Skeletal muscle satellite cell (primary cell): ENCODE measurements around the gene RERE.

ENCODE experiments used
- H3K27me3 ChIP-seq: 2 replicates; pipeline ENCODE4 v1.7.0; 2013; ENCODE audit warnings: low read length; ENCODE audit not compliant: control insufficient read depth, insufficient read depth
- H3K36me3 ChIP-seq: 2 replicates; pipeline ENCODE4 v1.7.0; 2013; ENCODE audit warnings: mild to moderate bottlenecking, control low read depth, low read length; ENCODE audit not compliant: insufficient read depth
- H3K4me1 ChIP-seq: 2 replicates; pipeline ENCODE4 v1.7.0; 2013; ENCODE audit warnings: low read length; ENCODE audit not compliant: control insufficient read depth, insufficient read depth
- H3K4me2 ChIP-seq: 2 replicates; pipeline ENCODE4 v1.7.0; 2013; ENCODE audit warnings: mild to moderate bottlenecking, low read length
- H3K4me3 ChIP-seq: 2 replicates; pipeline ENCODE4 v1.7.0; 2013; ENCODE audit warnings: low read length
- H3K9ac ChIP-seq: 2 replicates; pipeline ENCODE4 v1.7.0; 2013; ENCODE audit warnings: mild to moderate bottlenecking, low read depth, low read length, moderate library complexity
- H3K9me3 ChIP-seq: replicated peaks from 2 replicates; pipeline ENCODE4 v1.7.0; 2013; ENCODE audit warnings: mild to moderate bottlenecking, control low read depth, low read length

Gene RERE

DNA sequence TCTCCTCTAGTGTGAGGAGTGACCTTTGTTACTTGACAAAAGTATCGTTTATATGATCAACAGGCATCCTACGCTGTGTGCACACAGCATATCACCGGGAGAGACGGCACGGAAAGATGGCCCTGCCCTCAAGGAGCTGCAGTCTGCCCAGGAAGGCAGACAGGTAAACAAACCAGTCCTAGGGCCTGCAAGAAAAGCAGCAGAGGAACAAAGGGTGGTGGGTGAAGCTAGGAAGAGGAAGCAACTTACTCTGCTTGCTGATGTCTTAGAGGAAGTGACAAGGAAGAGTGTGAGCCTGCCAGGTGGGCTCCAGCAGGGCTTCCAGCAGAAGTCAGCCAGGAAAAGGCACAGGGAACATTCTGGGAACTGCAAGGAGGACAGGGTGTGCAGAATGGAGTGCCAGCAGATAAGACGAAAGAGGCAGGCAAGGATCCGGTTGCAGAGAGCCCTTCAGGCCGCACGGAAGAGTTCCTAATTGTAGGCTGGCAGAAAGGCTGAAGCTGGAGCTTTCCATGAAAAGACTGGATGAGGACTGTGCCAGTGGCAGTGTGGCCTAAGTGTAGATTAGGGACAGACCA, 392.8 kb downstream of the RERE start:
- no peaks in the 10 kb centered on the region for H3K27me3 ChIP-seq
- H3K4me1 ChIP-seq: peaks cover 20% of the 10 kb centered on the region
- H3K4me2 ChIP-seq: peak overlapping the region; percentile 90
- peak overlapping the region; percentile 88 for H3K9ac ChIP-seq
- no peaks in the 10 kb centered on the region for H3K9me3 ChIP-seq
- peak overlapping the region; percentile 75 for H3K4me3 ChIP-seq
- peaks cover 9% of the 10 kb centered on the region for H3K36me3 ChIP-seq

DNA sequence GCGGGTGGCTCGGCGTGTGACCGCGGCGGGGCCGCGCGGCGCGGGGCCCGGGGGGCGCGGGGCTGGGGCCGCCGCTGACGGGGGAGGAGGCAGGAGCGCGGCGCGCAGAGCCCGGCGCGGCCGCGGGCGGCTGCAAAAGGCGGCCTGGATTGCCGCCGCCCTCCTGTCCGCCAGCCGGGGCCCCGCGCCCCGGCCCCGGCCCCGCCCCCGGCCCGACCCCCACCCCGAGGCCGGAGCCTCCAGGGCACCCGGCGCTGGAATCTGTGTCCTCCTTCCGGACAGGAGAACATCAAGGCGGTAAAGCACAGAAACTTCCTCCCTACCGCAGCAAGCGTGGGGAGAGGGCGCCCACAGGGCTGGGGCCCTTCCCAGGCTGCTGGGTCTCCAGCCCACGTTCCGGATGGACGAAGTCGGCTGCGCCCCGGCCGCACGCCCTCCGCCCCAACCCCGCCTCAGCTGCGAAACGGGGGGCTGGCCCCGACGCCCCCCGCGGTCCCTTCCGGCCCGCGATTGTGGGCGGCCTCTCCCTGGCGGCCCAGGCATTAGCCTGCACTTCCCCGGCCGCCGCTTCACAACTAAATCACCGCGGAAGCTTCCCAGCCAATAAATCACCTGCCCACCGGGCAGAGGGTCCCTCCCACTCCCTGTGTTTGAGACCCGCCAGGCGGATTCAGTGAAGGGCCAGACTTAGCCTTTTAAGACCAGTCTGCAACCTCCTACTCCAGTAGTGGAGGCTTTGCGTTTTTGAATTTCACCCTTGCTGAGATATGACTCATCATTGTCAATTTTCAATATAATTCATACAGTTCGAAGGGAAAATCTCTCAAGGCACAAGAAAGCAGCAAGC, 393.5 kb downstream of the RERE start:
- no peaks in the 10 kb centered on the region for H3K9me3 ChIP-seq
- peak overlapping the region; percentile 91 for H3K4me2 ChIP-seq
- H3K4me3 ChIP-seq: peak overlapping the region; percentile 75
- peak overlapping the region; percentile 94 for H3K9ac ChIP-seq
- peaks cover 27% of the 10 kb centered on the region for H3K4me1 ChIP-seq
- no peaks in the 10 kb centered on the region for H3K27me3 ChIP-seq
- H3K36me3 ChIP-seq: peaks cover 13% of the 10 kb centered on the region

DNA sequence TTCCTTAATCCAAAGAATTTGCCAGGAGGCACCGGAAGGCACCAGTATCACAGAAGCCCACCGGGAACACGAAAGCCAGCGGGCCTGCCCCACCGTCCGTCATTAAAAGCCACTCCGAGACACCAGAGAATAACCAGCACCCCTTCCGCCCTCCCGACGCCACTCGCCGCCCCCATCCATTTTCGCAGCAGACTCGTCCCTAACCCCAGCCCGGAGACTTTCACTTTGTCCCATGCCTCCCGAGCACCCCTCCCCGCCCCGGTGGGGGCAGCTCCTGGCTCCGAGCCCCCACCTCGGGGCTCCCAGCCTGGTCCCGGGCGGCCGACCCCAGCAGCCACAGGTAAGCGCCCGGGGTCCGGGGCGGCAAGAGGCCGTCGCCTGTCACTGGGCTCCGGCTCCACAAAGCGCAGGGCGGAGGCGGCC, 394.2 kb downstream of the RERE start:
- peaks cover 19% of the 10 kb centered on the region for H3K36me3 ChIP-seq

GRCh38 chr1:8422510-8423268, 394.8 kb downstream of the RERE start:
- H3K9ac ChIP-seq: peak overlapping the region; percentile 94
- H3K9me3 ChIP-seq: no peaks in the 10 kb centered on the region
- H3K4me2 ChIP-seq: peak overlapping the region; percentile 91
- peaks cover 24% of the 10 kb centered on the region for H3K36me3 ChIP-seq
- peak overlapping the region; percentile 75 for H3K4me3 ChIP-seq
- no peaks in the 10 kb centered on the region for H3K27me3 ChIP-seq
- H3K4me1 ChIP-seq: peaks cover 37% of the 10 kb centered on the region

More for the DNA sequence above, 394.2 kb downstream of the RERE start:
- Histone ChIP-seq H3K4me3 (peak overlapping the region; percentile 75), H3K4me1 (peaks cover 32% of the 10 kb centered on the region), H3K27me3 (no peaks in the 10 kb centered on the region), H3K9me3 (no peaks in the 10 kb centered on the region), H3K9ac (peak overlapping the region; percentile 94), H3K4me2 (peak overlapping the region; percentile 91)

- Histone ChIP-seq H3K36me3 (peaks cover 30% of the 10 kb centered on the region), H3K4me2 (peak overlapping the region; percentile 91), H3K9ac (peak overlapping the region; percentile 94), H3K4me3 (peak overlapping the region; percentile 75), H3K27me3 (no peaks in the 10 kb centered on the region), H3K9me3 (no peaks in the 10 kb centered on the region), H3K4me1 (peaks cover 43% of the 10 kb centered on the region)
Measured at GRCh38 chr1:8421721-8422120, 395.7 kb downstream of the RERE start.

GRCh38 chr1:8420318-8420717, 397.1 kb downstream of the RERE start:
- Histone ChIP-seq H3K4me2 (peak overlapping the region; percentile 91), H3K9ac (peak overlapping the region; percentile 94), H3K9me3 (no peaks in the 10 kb centered on the region), H3K4me1 (peaks cover 48% of the 10 kb centered on the region), H3K36me3 (peaks cover 40% of the 10 kb centered on the region), H3K4me3 (peak overlapping the region; percentile 75), H3K27me3 (no peaks in the 10 kb centered on the region)

- peaks cover 42% of the 10 kb centered on the region for H3K36me3 ChIP-seq
- peaks cover 47% of the 10 kb centered on the region for H3K4me1 ChIP-seq
- peak overlapping the region; percentile 75 for H3K4me3 ChIP-seq
Measured at GRCh38 chr1:8419861-8420260, 397.6 kb downstream of the RERE start.

GRCh38 chr1:8419172-8419571, 398.3 kb downstream of the RERE start:
- Histone ChIP-seq H3K36me3 (peaks cover 44% of the 10 kb centered on the region), H3K9me3 (no peaks in the 10 kb centered on the region), H3K27me3 (no peaks in the 10 kb centered on the region), H3K4me2 (peak overlapping the region; percentile 91), H3K4me1 (peaks cover 40% of the 10 kb centered on the region), H3K4me3 (peak overlapping the region; percentile 75), H3K9ac (peak overlapping the region; percentile 94)

More at GRCh38 chr1:8419861-8420260, 397.6 kb downstream of the RERE start:
- Histone ChIP-seq H3K9me3 (no peaks in the 10 kb centered on the region), H3K4me2 (peak overlapping the region; percentile 91), H3K9ac (peak overlapping the region; percentile 94), H3K27me3 (no peaks in the 10 kb centered on the region)

GRCh38 chr1:8418301-8418700, 399.1 kb downstream of the RERE start:
- H3K4me2 ChIP-seq: no peak overlapping the region
- H3K9ac ChIP-seq: no peak overlapping the region
- H3K9me3 ChIP-seq: no peaks in the 10 kb centered on the region
- peaks cover 39% of the 10 kb centered on the region for H3K4me1 ChIP-seq
- no peaks in the 10 kb centered on the region for H3K27me3 ChIP-seq
- no peak overlapping the region for H3K4me3 ChIP-seq
- peaks cover 50% of the 10 kb centered on the region for H3K36me3 ChIP-seq

DNA sequence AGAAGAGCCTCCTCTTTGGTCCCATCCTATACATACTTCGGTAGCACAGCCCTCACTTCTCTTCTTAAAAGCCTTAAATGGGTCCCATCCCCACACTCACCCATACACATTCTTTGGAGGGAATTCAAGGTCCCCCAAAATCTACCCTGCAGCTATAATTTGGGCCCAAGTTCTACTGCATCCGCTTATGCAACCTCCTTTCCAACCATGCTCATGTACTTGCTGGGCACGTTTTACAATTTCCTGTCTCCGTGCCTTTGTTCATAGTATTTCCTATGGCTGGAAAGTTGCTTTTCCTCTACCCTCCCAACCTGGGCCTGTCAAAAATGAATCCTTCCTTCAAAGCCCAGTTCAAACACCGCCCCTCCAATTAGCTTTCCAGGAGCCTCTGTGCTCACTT, 399.8 kb downstream of the RERE start:
- no peaks in the 10 kb centered on the region for H3K9me3 ChIP-seq
- no peaks in the 10 kb centered on the region for H3K27me3 ChIP-seq
- H3K36me3 ChIP-seq: peaks cover 53% of the 10 kb centered on the region
- no peak overlapping the region for H3K9ac ChIP-seq
- H3K4me3 ChIP-seq: no peak overlapping the region
- peaks cover 43% of the 10 kb centered on the region for H3K4me1 ChIP-seq
- no peak overlapping the region for H3K4me2 ChIP-seq

DNA sequence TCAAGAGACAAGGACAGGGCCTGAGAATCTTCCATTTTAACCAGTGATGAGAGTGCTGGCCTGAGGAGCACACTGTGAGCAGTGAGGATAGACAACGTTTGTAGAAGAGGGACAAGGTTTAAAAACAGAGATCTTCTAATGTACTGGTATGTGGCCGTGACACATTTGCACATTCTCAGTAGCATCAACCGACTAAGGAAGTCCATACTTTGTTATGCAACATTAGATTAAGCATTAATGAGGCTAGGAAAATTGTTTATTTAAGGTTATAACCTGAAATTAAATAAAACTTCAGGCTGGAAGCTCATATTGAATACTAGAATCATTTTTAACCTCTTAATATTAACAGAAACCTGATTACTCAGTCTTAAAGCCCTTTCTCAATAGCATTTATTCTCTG, 400.6 kb downstream of the RERE start:
- no peak overlapping the region for H3K9ac ChIP-seq
- no peak overlapping the region for H3K4me3 ChIP-seq
- H3K27me3 ChIP-seq: no peaks in the 10 kb centered on the region
- peaks cover 51% of the 10 kb centered on the region for H3K4me1 ChIP-seq
- H3K9me3 ChIP-seq: no peaks in the 10 kb centered on the region
- peaks cover 54% of the 10 kb centered on the region for H3K36me3 ChIP-seq
- no peak overlapping the region for H3K4me2 ChIP-seq
